Activated CD8-positive, alpha-beta memory T cell treated with anti-CD3 and anti-CD28 coated beads, Interleukin-2, amount 50 U/mL, for 48 hours (primary cell): Measurements from ENCODE around the gene PRKCB.
"Not testable (repeated sequence)": the region's sequence is repeated elsewhere in the genome, so short reads cannot be mapped to it uniquely, and the experiment has no call there.

Experiments
- DNase-seq: peaks from one replicate; pipeline ENCODE4 v3.0.0-alpha.2; 2020

The PRKCB gene

DNA sequence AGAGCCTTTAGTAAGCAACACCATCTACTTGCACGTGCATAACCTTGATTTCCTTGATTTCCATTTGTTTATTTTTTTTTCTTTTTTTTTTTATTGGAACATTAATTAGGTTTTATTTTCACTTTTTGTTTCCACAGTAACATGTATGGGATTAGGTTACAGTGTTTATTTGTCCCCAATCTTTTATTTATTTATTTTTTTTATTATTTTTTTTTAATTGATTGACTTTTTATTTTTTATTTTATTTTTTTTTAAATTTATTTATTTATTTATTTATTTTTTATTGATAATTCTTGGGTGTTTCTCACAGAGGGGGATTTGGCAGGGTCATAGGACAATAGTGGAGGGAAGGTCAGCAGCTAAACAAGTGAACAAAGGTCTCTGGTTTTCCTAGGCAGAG, 272.3 kb downstream of the PRKCB start:
- DNase-seq, result not testable (repeated sequence)

GRCh38 chr16:24111724-24112302, 276.0 kb downstream of the PRKCB start:
- no peak for DNase-seq

DNA sequence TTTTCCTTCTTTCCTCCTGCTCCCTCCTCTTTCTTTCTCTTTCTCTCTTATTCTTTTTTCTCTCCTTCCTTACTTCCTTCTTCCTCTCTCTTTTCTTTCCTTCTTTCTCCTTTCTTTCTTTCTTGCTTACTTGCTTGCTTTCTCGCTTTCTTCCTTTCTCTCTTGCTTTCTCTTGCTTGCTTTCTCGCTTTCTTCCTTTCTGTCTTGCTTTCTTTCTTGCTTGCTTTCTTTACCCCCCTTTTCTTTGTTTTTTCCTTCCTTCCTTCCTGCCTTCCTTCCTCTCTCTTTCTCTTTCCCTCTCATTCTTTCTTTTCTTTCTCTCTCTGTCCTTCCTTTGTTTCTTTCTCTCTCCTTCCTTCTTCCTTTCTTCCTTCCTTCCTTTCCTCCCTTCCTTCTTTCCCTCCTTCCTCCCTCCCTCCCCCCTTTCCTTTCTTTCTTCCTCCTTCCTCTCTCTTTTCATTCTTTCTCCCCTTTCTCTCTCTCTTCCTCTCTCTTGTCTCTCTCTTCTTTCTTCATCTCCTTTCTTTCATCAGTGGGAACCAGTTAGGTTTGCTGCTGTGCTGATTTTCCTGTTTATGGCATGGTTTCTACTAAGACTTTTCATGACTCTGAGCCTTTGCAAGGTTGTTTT, 277.4 kb downstream of the PRKCB start:
- DNase-seq, result no peak

- DNase-seq, result no peak
Observed at GRCh38 chr16:24114876-24115275, 279.1 kb downstream of the PRKCB start.

GRCh38 chr16:24116046-24116776, 280.4 kb downstream of the PRKCB start:
- DNase-seq, result no peak

DNA sequence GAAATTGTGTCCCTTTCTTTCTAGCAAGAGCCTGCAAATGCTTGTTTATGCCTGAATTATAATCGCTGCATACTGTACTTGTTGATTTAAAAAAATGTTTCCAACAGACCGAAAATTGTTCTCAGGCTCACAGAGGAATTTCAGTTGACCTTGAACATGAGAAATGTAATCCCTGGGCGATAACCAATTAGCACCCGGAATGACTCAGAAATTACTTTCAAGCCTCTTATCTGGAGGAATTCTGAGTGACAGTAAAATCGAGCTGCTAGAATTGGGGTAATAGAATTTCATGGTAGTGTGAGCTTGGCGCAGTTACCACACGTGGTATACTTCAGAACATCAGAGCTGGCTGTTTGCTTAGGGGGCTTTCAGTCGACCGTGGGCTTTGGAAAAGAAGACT, 281.2 kb downstream of the PRKCB start:
- DNase-seq, result no peak

GRCh38 chr16:24117680-24118079, 281.9 kb downstream of the PRKCB start:
- no peak for DNase-seq

GRCh38 chr16:24118126-24118821, 282.5 kb downstream of the PRKCB start:
- no peak for DNase-seq

- no peak for DNase-seq
Observed at GRCh38 chr16:24119807-24120206, 284.0 kb downstream of the PRKCB start.

GRCh38 chr16:24123275-24123674, 287.5 kb downstream of the PRKCB start:
- no peak for DNase-seq

- no peak for DNase-seq
Observed at GRCh38 chr16:24124291-24124690, 288.5 kb downstream of the PRKCB start.

- no peak for DNase-seq
Observed at GRCh38 chr16:24125214-24125613, 289.4 kb downstream of the PRKCB start.

- no peak for DNase-seq
Observed at GRCh38 chr16:24129412-24129918, 293.7 kb downstream of the PRKCB start.

- no peak for DNase-seq
Observed at GRCh38 chr16:24130494-24131085, 294.8 kb downstream of the PRKCB start.

DNA sequence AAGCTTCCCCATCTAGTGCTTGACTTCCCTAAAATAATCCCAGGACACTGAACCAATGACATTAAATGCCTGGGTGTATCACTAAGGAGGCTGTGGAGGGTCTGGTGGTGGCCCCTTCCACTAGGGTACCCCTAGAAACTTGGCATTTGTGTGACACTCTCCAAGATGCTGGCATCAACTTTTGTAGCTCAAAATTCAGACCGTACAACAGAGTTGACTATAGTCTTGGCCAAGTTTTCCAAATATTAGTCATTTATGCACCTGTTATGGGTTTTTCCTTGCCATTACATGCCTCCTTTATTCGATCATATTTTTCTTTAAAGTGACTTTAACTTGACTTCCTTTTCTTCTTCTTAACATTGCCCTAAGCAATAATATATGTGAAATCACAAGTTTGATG, 295.5 kb downstream of the PRKCB start:
- no peak for DNase-seq

GRCh38 chr16:24132048-24132796, 296.4 kb downstream of the PRKCB start:
- DNase-seq, result no peak

DNA sequence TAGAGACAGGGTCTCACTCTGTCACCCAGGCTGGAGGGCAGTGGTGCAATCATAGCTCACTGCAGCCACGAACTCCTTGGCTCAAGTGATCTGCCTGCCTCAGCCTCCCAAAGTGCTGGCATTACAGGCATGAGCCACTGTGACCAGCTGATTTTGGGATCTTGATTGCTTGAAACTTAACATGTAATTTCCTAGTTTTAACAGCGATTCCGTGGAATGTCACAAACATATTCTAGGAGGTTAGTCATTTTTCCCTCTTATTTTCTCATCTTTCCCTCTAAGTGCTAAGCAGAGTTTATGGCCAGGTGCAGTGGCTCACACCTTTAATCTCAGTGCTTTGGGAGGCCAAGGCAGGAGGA, 297.0 kb downstream of the PRKCB start:
- DNase-seq, result no peak

DNA sequence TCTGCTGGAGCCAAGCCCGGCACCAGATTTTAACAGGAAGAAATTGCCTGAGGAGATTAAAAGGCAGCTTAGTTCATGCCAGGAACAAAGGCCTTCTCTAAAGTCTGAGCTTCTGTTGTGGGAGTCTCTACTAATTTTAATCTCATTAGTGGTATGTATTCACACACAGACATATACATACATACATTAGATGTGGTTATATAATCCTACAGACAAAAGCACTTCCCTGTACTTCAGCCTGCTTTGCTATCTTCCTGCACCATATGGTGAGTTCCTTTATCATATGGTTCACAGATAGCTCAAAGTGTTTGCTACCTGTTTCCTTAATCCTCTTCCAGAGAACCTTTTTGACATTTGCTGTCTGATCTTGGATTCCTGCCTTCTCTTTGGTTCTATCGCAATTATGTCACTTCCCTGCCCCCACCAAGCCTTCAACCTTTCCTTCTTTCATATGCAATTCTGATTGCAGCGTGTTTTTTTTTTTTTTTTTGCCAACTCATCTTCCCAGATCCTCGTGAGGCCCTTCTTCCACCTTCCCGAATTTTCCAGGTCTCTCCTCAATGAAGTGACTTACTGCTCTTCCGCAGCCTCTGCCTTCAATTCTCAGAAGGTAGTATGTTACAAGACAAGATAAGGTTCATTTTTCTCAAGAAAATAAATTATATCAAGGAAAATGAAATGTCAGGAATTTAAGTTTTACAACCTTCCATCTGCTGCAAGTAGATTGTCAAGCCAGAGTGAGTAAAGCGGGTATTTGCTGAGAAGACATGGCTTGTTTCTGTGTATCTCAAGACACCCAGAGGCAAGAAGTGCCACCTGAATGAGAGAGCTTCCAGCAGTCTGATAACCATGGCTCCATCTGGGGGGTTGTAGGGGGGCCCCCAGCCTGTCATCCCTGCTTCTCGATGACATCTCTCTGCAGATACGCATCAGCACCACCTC, 300.1 kb downstream of the PRKCB start:
- no peak for DNase-seq

- DNase-seq, result no peak
Observed at GRCh38 chr16:24138024-24138423, 302.2 kb downstream of the PRKCB start.

GRCh38 chr16:24138575-24138974, 302.8 kb downstream of the PRKCB start:
- DNase-seq, result no peak

GRCh38 chr16:24139282-24139681, 303.5 kb downstream of the PRKCB start:
- DNase-seq, result no peak
